KOPT-K1 (cell line): ENCODE data around the gene UXS1.

Source experiments
- H3K27ac ChIP-seq: fragments of 200-600 bp; sonication (generic); 2 replicates; pipeline ENCODE4 v1.5.1; 2016; ENCODE audit warnings: antibody characterized with exemption, mild to moderate bottlenecking, low read depth, low read length; ENCODE audit not compliant: poor library complexity, severe bottlenecking
- H3K36me3 ChIP-seq: fragments of 200-600 bp; sonication (generic); 2 replicates; pipeline ENCODE4 v1.5.1; 2017; ENCODE audit warnings: antibody characterized with exemption, mild to moderate bottlenecking, low read length, moderate library complexity; ENCODE audit not compliant: insufficient read depth
- H3K9me3 ChIP-seq: fragments of 200-600 bp; sonication (generic); 2 replicates; pipeline ENCODE4 v1.5.1; 2017; ENCODE audit warnings: antibody characterized with exemption, low read length, mild to moderate bottlenecking; ENCODE audit not compliant: insufficient read depth, poor library complexity, severe bottlenecking

Gene UXS1

GRCh38 chr2:106120432-106120831, 73.7 kb downstream of the UXS1 start:
- Histone ChIP-seq H3K27ac (no peak overlapping the region), H3K36me3 (peaks cover 98% of the 10 kb centered on the region), H3K9me3 (no peaks in the 10 kb centered on the region)

GRCh38 chr2:106119074-106119473, 75.0 kb downstream of the UXS1 start:
- Histone ChIP-seq H3K27ac (no peak overlapping the region), H3K36me3 (peaks cover 98% of the 10 kb centered on the region), H3K9me3 (no peaks in the 10 kb centered on the region)

DNA sequence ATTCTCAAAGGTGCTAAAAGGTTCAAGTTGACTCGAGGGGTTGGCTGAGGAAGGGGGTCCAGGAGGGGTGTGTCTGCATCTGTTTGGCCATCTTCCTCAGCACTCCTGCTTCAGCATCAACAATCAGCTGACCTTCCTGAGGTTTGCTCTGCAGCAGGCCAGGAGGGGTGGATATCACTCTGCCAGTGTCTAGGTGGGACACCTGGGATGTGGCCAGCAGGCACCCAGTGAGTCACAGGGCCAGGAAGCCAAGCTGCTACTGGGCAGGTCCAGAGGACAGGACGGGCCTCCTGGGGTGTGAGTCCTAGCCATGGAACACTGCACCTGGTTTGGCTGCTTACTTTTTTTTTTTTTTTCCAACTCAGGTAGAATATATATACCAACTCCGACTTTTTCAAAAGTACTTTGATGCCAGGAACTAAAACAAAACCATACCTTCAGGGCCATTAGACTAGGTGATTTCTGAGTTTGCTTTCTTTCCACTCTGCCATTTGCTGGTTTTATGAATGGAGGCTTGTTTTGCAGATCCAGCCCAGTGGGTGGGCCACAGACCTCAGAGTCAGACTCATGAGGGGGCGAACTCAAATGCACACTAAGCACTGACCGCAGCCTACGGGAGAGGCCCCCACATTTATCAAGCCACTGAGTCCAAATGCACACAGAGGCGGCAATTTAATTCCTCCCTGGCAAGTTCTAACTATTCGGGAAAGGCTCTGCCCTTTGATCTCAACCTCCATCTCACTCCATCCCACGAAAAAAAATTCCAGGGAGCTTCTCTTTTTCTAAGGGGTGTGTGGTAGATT, 76.0 kb downstream of the UXS1 start:
- no peak overlapping the region for H3K27ac ChIP-seq
- peaks cover 98% of the 10 kb centered on the region for H3K36me3 ChIP-seq
- no peaks in the 10 kb centered on the region for H3K9me3 ChIP-seq

- H3K36me3 ChIP-seq = peaks cover 98% of the 10 kb centered on the region
- no peaks in the 10 kb centered on the region for H3K9me3 ChIP-seq
Measured at GRCh38 chr2:106117347-106117746, 76.8 kb downstream of the UXS1 start.

GRCh38 chr2:106116248-106116647, 77.9 kb downstream of the UXS1 start:
- peaks cover 98% of the 10 kb centered on the region for H3K36me3 ChIP-seq
- no peaks in the 10 kb centered on the region for H3K9me3 ChIP-seq
- H3K27ac ChIP-seq = no peak overlapping the region

More at GRCh38 chr2:106117347-106117746, 76.8 kb downstream of the UXS1 start:
- H3K27ac ChIP-seq = no peak overlapping the region

DNA sequence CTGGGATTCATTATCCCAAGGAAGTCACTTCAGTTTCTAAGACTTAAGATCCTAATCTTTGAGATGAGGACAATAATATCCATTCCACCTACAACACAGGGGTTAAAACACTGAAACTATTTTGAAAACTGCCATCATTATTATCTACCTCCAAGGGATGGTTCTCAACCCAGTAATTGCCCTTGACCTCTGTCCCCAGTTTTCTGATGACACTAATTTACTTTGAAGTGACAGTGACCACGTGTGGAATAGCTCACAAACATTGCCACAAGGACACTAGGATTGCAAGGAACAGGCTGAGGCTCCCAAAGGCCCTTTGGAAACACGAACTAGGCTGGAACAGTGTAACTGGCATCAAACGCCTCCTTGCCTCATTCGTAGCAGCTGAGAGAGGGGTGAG, 78.4 kb downstream of the UXS1 start:
- Histone ChIP-seq H3K9me3 (no peaks in the 10 kb centered on the region), H3K36me3 (peaks cover 98% of the 10 kb centered on the region), H3K27ac (no peak overlapping the region)

DNA sequence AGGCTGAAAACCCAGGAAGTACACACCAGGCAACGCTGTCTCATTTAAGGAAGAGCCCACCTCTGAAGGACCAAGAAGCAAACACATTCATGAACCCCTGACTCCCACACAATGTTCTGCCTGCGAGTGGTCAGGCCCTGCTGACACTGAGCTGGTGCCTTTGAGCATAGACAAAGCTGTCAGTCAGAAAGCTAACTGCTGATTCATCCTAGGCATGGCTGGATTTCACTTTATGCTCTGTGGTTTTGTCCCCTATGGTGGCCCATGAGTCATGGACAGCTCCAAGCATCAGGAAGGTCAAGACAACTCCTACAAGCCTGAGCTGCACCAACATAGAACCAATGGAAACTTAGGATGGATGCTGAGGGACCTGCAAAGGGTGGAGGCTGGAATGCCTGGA, 78.9 kb downstream of the UXS1 start:
- no peaks in the 10 kb centered on the region for H3K9me3 ChIP-seq
- H3K27ac ChIP-seq = no peak overlapping the region
- peaks cover 98% of the 10 kb centered on the region for H3K36me3 ChIP-seq

DNA sequence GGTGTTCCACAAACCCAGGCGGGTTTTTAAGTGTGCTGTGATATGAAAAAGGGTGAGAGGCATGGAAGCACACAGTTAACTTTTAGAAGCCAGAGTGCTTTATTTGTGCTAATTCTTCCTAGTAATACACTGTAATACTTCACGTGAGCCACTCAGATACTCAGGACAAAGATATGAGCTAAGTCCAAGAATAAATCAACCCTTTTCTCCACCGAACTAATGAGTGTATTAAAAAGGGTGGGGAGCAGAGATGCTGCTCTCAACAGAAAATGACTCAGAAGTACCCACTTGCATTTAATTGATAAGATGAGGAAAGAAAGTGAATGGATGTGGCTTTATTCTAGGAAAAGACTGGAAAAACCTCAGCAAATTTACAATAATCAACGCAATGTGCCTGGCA, 79.9 kb downstream of the UXS1 start:
- Histone ChIP-seq H3K9me3 (no peaks in the 10 kb centered on the region), H3K36me3 (peaks cover 98% of the 10 kb centered on the region), H3K27ac (no peak overlapping the region)

DNA sequence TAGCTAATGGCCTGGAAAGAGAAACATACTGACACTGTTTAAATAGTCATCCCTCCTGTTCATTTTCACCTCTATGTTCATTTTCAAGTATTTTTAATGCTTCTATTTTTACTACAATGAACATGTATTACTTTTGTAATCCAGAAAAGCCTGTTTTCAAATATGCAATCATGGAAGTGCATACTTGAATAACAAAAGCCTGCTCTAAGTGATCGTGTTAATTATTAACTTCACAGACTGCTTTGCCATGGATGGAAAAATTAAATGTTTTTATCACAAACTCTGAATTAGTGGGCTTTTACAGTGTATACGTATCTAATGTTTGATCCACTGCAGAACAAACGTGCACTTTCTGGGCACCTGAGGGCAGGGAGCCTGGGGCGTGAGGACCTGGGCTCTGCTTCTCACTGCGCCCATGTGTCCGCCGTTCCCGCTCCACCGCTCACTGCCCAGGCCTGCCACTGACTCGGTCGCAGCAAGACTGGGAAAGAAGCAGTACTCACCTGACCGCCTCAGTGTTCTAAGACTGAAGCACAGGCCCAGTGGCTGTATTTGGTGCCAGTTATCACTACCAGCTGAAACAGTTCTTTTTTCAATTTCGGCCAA, 80.6 kb downstream of the UXS1 start:
- Histone ChIP-seq H3K27ac (no peak overlapping the region), H3K36me3 (peaks cover 100% of the 10 kb centered on the region)

DNA sequence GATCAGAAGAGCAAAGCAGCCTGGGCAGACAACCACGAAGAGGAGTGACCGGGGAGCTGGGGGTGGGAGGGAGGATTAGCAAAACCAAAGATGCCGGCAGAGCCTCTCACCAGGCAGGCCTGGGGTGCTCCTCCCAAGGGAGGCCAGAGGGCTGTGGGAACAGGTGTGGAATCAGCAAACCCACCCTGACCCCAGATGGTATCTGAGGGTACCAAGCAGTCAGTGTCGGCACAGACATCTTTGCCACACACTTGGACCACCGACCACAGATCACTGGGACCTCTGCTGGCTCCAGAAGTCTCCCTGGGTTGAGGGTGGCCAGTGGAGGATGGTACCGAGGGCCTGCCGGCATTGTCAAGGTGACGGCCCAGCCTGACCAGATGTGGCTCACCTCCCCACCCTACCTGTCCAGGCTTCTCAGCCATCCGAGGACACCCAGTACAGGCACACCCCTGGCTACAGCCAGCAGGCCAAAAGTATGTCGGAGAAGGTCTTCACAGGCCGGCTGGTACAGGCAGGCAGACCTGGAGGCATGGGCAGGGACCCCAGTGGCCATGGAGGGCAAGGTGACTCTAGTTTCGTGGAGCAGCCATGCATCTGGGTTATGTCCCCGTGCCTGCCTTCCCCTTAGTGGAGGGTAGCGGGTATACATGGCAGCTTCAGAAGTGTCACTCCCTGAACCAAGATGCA, 82.1 kb downstream of the UXS1 start:
- Histone ChIP-seq H3K36me3 (peaks cover 100% of the 10 kb centered on the region), H3K27ac (no peak overlapping the region), H3K9me3 (no peaks in the 10 kb centered on the region)

More for the DNA sequence above, 80.6 kb downstream of the UXS1 start:
- H3K9me3 ChIP-seq = no peaks in the 10 kb centered on the region

GRCh38 chr2:106109675-106110424, 84.3 kb downstream of the UXS1 start:
- H3K9me3 ChIP-seq = no peaks in the 10 kb centered on the region
- H3K27ac ChIP-seq = no peak overlapping the region
- peaks cover 94% of the 10 kb centered on the region for H3K36me3 ChIP-seq

- no peak overlapping the region for H3K27ac ChIP-seq
- H3K36me3 ChIP-seq = peaks cover 94% of the 10 kb centered on the region
- no peaks in the 10 kb centered on the region for H3K9me3 ChIP-seq
Measured at GRCh38 chr2:106108791-106109190, 85.3 kb downstream of the UXS1 start.

GRCh38 chr2:106108351-106108750, 85.8 kb downstream of the UXS1 start:
- no peaks in the 10 kb centered on the region for H3K9me3 ChIP-seq
- peaks cover 94% of the 10 kb centered on the region for H3K36me3 ChIP-seq
- H3K27ac ChIP-seq = no peak overlapping the region

DNA sequence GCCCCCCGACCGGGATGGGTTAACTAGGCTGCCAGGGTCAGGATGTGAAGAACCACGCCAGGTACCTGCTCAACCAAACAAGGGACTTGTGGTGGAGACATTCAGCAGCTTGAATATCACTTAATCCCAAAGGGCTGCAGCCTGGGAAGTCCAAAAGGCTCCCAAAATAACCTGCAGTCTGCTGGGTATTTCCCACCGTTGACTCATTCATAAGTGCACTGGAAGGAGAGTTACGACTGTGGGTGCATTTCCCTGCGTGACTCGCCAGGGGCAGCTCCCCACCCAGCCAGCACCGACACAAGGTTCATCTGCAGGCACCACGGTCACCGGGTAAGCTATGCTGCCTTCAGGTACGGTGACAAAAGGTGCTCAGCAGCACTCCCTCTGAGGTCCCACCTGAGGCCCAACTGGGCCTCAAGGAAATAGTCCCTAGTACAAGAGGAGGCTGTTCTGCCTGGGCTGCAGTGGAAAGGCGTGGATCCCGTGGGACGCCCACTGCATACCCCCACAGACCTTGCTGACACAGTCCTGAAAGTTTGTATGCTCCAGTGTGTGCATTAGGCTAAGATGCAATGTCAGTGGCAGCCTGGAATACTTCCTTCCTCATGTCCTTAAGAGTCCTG, 86.5 kb downstream of the UXS1 start:
- peaks cover 94% of the 10 kb centered on the region for H3K36me3 ChIP-seq
- H3K27ac ChIP-seq = no peak overlapping the region
- H3K9me3 ChIP-seq = no peaks in the 10 kb centered on the region
